ENCODE measurements around the gene CDC45.

CDC45 gene

DNA sequence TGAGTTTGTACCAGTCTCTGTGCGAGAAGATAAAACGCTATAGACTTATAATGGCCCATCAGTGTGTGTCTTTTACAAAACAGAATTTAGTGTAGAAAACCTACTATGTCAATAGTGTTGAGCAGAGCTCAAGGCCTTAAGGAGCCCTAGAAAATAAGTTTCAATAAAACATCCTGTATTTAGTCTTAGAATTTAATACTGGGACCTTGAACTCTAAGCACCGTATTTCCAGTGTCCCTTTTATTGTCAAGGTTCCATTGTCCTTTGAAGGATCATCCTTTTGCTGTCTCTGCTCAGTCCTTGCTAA is 16.6 kb downstream of the CDC45 start:
- no peak for DNase-seq

DNA sequence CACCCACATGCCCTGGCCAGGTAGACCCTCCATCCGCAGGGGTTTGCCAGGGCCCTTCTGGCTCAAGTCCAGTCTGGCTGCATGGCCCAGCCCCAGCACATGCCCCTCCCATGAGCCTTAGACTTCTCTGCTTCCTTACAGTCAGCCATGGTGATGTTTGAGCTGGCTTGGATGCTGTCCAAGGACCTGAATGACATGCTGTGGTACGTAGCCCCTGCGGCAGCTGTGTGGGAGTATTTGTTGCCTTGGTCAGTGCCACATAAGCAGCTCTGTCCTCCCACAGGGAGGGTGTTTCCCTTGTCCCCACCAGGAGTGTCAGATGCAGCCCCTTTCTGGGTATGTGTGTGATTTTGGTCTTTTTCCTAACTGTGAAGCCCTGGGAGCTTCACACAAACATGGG is 17.5 kb downstream of the CDC45 start:
- peak; percentile 77 for DNase-seq

DNA sequence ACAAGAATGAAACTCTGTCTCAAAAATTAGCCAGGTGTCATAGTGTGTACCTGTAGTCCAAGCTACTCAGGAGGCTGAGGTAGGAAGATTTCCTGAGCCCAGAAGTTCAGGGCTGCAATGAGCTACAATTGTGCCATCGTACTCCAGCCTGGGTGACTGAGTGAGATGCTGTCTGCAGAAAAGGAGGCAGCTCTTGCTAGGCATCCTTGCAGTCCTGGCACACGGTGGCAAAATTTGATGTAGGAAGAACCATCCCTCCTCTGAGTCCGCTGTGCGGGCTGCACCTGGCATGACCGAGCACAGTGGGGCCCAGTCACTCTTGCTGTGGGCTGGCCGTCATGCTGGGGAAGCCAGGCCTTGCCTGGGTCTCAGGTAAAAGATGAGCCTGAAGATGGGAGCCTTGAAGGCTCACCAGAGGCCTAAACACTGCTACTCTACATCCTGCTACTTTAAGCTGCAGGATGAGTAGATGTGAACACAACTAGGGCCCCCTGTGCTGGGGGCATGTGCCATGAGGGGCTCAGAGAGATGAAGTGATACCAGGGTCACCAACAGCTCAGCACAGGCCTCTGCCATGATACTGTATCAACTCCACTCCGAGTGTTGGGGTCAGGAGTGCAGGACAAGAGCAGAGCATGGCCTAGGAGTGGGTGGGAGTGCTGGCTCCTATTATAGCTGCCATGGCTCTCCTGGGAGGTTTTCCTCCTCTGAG is 18.6 kb downstream of the CDC45 start:
- DNase-seq, result no peak

DNA sequence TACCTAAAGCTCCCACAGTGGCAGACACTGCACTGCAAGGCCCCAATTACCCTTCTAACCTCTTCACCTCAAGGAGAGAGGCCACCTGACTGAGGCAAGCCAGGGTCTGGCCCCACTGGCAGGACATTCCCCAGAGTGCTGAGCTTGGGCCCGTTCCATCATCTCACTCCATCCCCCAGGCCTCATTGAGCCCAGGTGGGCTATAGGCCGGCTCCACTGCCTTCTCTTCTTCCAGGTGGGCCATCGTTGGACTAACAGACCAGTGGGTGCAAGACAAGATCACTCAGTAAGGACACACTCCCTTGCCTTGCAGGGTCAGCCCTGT is 19.1 kb downstream of the CDC45 start:
- no peak for DNase-seq

DNA sequence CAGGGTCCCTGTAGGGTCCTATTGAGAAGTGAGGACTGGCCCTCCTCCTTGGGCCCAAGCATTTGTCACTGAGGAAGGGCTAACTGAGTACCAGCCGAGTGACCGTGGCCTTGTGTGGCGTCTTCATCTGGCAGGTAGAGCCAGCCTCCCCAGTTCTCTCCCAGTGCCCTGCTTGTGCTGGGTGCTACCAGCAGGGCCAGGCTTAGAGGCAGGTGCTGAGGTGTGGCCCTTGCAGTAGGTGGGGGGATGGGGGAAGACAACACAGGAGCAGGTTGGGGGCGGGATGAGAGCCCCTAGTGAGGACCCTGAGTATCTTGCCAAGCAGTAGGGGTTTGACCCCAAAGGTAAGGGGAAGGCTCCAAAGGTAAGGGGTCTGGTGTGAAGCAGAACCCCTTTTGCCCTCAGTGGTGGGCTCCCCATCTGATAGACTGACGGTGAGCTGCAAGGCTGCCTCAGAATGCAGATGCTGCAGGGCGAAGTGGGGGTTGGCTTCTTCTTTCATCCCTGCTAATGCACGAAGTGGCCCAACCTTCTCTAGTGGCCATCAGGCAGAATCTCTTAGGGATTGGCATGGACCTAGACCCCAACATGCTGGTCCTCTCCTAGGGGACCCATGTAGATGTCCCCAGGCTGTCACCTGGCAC is 19.6 kb downstream of the CDC45 start:
- DNase-seq, result no peak

DNA sequence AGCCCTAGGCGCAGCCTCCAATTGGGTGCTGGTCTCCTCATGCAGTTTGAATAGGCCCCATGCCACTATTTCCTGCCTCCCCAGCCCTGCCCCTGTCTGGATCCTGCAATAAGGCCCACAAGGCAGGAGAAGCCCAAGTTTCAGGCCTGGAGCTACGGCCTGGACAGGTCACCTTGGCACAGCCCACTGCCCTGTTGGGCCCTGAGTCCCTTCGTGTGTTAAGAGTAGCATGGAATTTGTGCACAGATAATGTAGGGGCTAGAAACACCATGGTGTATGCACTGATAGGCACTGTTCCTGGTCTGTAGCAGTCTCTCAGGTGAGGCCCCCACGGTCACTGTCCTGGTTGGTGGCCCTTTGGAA is 20.1 kb downstream of the CDC45 start:
- no peak for DNase-seq

DNA sequence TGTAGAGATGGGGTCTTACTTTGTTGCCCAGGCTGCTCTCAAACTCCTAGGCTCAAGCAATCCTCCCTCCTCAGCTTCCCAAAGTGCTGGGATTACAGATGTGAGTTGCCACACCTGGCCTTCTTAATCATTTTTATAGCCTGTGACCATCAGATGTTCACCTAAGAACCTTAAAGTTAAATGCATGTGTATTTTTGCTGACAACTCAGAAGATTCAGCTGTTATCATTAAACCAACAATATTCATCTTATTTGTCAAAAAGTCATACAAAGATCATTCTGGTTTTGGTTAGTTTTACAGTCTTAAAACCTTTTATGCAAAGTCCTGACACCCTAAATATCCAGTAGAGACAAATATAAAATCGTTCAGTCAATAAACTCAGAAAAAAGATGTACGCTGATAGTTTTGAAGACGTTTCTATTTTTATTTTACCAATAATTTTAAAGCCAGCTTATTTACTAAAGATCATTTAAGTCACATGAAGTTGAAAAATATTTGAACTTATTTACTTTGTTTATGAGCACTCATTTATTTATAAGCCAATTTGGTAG is 22.3 kb downstream of the CDC45 start:
- DNase-seq, result no peak

DNA sequence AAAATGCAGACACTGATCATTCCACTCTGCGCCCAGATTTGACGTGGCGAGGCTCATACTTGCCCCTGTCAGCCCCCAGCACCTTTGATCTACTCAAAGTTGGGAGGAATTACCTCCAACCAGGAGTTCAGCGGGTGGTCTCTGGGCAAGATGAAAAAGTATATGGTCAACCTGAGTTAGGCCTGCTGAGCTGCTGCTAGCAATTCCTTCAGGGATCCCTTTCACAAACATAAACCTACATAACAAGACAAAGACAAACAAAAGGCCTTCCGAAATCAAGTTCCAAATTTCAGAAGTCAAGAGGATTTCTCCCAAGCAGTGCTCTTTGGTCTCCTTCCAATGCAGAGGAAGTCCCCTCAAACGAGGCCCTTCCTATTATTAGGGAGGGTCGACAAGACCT is 23.6 kb downstream of the CDC45 start:
- DNase-seq, result no peak

DNA sequence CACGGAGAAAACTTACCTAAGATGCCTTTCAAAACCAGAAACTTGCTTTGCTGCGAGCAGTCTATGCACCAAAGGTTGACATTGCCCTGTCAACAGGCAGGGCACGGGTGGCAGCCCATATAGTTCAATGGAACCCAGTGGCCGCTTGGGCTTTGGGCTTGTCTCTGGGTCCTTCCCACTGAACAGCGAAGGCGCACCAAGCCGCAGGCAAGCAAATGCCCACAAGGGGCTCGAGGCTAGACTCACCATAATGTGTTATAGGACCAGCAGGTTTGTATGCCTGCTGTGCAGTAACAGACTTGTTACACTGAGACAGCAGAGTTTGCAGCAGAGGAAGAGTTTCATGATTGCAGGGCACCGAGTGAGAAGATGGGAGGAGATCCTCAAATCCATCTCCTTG is 24.1 kb downstream of the CDC45 start:
- peak; percentile 25 for DNase-seq

DNA sequence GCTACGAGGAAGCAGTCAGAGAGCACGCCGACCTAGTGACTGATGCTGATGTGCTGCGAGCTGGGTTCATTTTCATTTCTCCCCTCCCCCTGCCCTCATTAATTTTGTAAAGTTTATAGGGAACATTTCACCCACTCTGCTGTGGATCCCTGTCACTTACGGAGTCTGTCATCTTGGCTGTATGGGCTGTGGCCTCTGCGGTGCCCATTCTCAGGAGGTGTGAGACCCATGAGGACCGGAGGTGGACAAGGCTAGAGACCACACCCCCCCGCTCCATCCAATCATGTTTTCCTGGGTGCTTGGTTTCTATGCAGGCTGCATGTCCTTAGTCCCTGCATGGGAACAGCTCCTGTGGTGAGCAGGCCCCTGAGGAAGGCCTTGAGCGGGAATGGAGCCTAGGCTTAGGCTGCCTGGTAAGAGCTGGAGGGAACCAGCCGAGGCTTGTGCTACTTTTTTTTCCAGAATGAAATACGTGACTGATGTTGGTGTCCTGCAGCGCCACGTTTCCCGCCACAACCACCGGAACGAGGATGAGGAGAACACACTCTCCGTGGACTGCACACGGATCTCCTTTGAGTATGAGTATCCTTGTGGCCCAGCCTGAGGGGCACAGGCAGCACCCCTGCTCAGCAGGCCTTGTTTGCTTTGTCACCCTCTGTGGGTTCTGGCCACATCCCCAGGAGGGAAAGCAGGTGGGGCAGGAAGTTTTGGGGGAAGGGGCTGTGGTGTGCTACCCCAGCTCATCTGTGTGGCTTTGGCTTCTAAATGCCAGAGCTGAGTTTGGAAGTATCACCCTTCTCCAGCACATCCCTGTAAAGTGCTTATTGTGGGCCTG is 25.4 kb downstream of the CDC45 start:
- DNase-seq, result no peak

DNA sequence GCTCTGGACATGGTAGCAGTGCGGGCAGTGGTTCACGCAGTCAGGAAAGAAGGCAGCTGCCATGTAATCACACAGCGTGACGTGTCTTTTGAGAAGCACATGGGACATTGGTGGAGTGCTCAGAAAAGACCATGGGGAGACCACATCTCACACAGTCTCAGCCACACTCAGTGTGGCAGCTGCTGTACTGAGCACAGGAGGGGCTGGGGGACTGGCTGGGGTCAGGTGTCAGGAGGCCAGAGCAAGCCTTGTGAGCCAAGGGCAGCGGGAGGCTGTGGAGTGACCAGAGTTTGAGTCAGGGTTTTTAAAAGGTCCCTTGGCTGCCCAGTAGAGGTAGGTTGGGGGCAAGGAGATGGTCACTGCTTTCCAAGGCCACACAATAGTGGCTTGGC is 26.0 kb downstream of the CDC45 start:
- DNase-seq, result no peak

DNA sequence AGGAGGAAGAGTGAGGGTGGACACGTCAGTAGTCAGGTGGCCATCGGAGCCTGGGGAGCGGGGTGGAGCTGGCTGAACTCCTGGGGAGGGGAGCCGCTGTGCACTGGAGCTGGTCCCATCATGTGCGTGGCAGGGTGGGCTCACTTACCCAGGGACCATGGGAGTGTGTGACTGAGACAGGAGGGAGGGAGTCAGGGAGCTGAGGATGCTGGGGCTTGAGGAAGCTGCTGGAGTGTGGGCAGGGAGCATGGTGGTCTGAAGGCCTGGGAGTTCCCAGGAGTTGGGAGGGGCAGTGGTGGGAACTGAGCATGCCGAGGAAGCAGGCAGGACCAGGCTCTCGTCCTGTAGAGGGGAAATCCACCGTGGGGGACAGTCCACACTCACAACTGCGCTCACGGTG is 26.5 kb downstream of the CDC45 start:
- DNase-seq, result no peak

DNA sequence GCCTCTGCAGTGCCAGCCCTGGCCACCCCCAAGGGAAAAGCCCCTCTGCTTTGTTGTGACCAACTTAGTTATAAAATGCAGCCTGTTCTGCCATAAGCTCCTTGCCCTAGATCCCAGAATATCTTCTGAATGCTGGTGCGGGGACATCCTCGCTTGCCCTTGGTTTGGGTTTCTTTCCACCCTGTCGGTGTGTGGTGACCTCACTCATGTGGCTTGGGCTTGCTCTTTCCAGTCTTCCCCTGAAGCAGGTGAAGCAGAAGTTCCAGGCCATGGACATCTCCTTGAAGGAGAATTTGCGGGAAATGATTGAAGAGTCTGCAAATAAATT is 27.8 kb downstream of the CDC45 start:
- DNase-seq, result no peak

DNA sequence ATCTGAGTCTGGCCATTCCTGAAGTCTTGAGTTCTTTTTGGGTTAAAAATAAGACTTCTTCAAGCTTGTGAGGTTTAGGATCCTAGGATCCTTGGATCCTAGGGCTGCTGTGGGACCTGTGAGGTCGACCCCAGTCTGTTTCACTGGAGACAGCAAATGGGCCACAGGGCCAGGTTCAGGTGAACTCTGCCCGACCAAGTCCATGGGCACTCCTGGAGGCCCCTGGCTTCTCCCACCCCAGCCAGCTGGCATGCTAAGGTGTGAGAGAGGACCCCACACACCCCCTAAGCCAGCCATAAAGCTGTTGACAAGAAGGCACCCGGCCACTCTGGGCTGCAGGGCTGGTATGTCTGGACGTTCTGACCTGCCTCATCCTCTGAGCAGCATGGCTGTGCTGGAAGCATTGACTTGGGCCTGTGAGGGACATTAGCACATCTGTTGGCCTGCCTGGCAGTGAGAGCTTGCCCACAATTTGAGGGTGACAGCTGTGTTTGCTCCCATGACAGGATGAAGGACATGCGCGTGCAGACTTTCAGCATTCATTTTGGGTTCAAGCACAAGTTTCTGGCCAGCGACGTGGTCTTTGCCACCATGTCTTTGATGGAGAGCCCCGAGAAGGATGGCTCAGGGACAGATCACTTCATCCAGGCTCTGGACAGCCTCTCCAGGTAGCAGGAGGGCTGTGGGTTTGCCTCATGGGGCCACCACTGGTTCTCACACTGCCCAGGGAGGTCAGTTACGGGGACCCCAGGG is 28.5 kb downstream of the CDC45 start:
- no peak for DNase-seq

DNA sequence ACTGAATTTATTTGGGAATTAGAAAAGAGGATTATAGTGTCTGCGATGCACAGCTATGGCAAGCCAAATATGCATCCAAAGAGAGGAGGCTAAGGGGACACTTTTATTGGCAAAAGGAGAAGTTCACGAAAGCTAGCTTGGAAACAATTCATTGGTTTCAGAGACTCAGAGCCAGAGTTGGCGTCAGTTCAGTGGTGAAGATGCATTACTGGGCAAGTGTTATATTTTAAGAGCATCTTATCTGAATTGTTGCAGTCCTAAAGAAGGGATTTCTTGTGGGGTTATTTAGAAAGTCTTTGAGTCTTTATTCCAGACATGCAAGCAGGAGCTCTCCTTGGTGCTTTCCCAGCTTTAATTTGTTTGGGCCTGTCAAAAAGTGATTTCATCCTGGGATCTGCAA is 29.5 kb downstream of the CDC45 start:
- DNase-seq, result no peak

DNA sequence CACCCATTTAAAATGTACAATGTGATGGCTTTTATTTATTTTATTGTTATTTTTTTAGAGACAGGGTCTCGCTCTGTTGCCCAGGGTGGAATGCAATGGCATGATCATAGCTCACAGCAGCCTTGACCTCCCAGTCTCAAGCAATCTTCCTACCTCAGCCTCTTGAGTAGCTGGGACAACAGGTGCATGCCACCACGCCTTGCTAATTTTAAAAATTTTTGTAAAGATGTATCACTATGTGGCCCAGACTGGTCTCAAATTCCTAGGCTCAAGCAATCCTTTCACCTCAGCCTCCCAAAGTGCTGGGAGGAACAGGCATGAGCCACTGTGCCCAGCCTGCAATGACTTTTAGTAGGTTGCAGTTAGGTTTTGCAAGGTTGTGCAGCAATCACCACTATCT is 30.2 kb downstream of the CDC45 start:
- DNase-seq, result no peak

DNA sequence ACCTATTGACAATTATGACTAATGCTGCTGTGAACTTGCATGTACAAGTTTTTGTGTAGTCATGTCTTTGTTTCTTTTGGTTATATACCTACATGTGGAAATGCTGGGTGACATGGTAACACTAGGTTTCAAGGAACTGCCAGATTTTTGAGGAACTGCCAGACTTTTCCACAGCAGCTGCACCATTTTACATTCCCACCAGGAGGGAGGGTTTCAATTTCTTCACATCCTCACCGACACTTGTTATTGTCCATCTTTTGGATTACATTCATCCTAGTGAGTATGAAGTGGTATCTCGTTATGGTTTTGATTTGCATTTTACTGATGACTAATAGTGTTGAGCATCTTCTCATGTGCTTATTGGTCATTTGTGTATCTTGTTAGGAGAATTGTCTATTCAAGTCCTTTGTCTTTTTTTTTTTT is 31.2 kb downstream of the CDC45 start:
- no peak for DNase-seq

DNA sequence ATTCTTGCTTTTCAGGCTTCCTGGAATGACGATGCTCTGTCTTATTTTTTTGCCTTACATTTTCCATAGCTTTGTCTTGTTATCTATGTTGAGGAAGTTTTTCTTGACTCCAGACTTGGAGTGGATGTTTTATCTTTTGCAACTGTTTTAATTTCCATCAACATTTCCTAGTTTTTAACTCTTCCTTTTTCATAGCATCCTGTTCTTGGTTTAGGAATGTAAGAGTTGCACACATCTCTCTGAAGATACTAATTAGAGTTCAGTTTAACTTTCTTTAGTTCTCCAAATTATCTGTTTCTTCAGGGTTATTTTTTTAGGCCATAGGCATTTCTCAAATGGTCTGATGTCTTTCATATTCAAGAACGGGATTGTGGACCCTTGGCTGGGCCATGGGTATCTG is 34.1 kb downstream of the CDC45 start:
- no peak for DNase-seq

DNA sequence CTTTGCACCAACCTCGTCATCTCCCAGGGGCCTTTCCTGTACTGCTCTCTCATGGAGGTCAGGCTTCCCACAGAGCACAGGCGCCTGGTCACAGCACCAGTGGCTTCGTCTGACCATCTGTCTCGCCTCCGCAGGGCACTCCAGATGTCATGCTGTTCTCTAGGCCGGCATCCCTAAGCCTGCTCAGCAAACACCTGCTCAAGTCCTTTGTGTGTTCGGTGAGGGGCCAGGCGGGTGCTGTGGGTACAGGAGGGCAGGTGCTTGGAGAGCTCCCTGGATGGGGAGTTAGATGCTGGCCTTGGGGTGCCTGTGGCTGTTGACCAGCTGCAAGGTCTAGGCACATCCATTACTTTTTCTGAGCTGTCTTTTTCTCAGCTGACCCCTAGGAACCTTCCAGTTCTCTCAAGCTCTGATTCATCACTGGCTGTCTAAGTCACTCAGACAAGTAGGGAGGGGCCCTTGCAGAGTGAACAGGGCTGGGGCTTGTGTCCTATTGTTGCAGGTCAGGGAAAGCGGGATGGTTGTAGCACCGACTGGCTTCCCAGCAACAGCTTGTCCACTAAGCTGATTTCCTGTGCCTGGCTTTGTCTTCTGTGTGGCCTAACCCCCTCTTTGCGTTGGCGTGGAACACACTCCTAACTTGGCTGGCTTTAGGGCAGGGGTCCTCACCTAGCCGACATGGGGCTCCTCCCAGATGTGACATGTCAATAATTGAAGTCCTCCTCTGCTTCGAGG is 35.3 kb downstream of the CDC45 start:
- peak; percentile 99 for DNase-seq

DNA sequence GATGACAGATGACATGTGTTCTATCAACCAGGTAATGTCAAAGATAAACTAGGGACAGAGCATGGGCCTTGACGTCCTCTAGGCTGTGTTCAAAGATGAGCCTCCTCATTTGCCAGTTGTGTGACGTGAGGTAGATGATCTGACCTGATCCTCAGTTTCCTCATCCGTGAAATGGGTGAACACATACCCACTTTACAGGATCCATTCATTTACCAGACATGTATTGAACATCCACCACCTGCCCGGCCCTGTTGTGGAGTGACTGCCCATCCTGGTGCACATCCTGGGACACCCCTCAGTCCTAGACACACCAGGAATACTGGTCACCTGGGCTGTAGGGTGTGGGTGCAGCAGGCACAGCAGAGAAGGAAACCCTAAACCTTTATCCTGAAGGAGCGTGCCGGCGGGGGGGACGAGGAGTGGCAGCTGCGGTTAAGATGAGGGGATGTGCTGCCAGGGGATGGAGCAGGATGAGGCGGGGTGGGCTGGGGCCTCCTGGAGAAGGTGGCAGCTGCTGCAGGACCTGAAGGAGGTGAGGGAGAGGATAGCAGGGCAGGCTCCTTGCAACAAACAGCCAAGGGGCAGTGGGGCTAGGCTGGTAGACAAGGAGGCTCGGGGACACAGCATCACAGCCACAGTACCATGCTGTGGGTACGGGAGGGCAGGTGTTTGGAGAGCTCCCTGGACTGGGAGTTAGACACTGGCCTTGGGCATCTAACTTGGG is 36.1 kb downstream of the CDC45 start:
- DNase-seq, result peak; percentile 38

DNA sequence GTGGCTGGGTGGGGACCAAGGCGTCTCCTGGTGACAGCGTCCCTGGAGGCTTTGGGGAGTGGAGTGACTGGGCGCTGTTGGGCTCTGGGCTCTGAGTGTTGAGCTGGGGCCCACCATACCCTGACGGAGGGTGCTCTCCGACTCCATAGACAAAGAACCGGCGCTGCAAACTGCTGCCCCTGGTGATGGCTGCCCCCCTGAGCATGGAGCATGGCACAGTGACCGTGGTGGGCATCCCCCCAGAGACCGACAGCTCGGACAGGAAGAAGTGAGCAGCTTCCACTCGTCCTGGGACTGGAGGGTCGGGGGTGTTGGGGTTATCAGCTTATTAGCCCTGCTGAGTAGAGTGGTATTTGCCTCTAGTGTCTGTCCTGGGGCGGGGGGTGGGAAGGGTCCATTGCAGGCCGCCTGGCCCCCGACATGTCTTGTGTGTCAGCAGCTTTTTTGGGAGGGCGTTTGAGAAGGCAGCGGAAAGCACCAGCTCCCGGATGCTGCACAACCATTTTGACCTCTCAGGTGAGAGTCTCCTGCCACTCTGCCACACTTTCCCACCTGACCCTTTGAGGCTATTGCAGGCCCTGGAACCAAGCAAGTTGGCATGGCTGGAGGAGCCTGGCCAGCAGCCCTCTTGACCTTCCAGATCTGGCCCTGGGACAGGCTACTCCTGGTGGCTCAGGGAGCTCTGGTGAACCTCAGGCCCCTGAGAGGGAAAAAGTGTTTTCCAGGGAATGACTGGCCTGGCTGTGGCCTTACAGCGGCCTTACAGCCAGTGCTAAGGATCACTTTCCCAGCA is 36.9 kb downstream of the CDC45 start:
- no peak for DNase-seq

DNA sequence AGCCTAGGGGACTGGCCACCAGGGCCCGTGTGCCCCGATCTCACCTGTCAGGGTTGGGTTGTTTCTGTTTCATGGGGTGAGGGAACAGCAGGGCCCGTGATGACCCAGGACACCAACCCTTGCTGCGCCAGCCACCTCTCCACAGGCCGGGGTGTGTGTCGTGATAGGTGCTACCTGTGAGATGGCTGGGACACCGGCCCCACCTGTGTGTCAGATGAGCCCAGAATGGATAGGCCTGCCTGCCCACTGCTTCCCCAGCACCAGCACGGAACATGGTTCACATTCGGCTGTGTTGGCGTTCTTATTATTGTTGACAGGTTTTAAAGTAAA is 37.4 kb downstream of the CDC45 start:
- no peak for DNase-seq
